WTC11 (cell line): Measurements from ENCODE around the gene HOXC4. TPM values are rescaled to one million over a fixed set of nuclear protein-coding genes. Genes with fewer than 3 reads are reported as not detected.

Experiments used
- ATAC-seq: fragments of 200-7000 bp; cut with Tn5 transposase; 2 replicates; pipeline ENCODE4 v1.10.0; 2021; ENCODE audit warnings: mild to moderate bottlenecking, moderate library complexity
- CTCF ChIA-PET: fragments of 300-600 bp; sonication (Branson Sonifier 250); formaldehyde crosslinking; loops from one replicate; lab custom pipeline; 2021; ENCODE audit warnings: antibody characterized with exemption; lab: Charles Lee
- POLR2A ChIA-PET: fragments of 350-600 bp; sonication (Branson Sonifier 250); formaldehyde crosslinking; loops from one replicate; lab custom pipeline; 2021; ENCODE audit warnings: antibody characterized with exemption; lab: Charles Lee
- DNase-seq: peaks from one replicate; pipeline ENCODE4 v3.0.0; 2021; ENCODE audit warnings: low spot score
- H3K27ac Mint-ChIP-seq: 2 replicates; pipeline ENCODE4 v1.8.0; 2021; ENCODE audit warnings: mixed read lengths
- H3K27me3 Mint-ChIP-seq: 2 replicates; pipeline ENCODE4 v1.8.0; 2021; ENCODE audit warnings: low read depth, mild to moderate bottlenecking, moderate library complexity, mixed read lengths
- H3K36me3 Mint-ChIP-seq: 2 replicates; pipeline ENCODE4 v1.8.0; 2021; ENCODE audit warnings: mixed read lengths
- H3K4me1 Mint-ChIP-seq: 2 replicates; pipeline ENCODE4 v1.8.0; 2022; ENCODE audit warnings: mixed read lengths
- H3K4me3 Mint-ChIP-seq: 2 replicates; pipeline ENCODE4 v1.8.0; 2021; ENCODE audit warnings: mild to moderate bottlenecking, moderate library complexity, mixed read lengths
- H3K9me3 Mint-ChIP-seq: 2 replicates; pipeline ENCODE4 v1.8.0; 2021; ENCODE audit warnings: mixed read lengths
- ARID4B ChIP-seq: sonication (generic); formaldehyde crosslinking; IDR thresholded peaks from 2 replicates; pipeline ENCODE4 v1.8.0; 2023; ENCODE audit warnings: missing genetic modification reagents, mild to moderate bottlenecking, borderline replicate concordance
- E2F1 ChIP-seq: sonication (generic); formaldehyde crosslinking; IDR thresholded peaks from 2 replicates; pipeline ENCODE4 v1.8.0; 2022; ENCODE audit warnings: mild to moderate bottlenecking, missing genetic modification reagents
- E2F5 ChIP-seq: sonication (generic); formaldehyde crosslinking; IDR thresholded peaks from 2 replicates; pipeline ENCODE4 v1.8.1; 2022; ENCODE audit warnings: mild to moderate bottlenecking, moderate library complexity, missing genetic modification reagents
- ETV6 ChIP-seq: sonication (generic); formaldehyde crosslinking; IDR thresholded peaks from 2 replicates; pipeline ENCODE4 v1.8.1; 2022; ENCODE audit warnings: mild to moderate bottlenecking, missing genetic modification reagents
- FOXP1 ChIP-seq: sonication (generic); formaldehyde crosslinking; IDR thresholded peaks from 2 replicates; pipeline ENCODE4 v1.8.0; 2022; ENCODE audit warnings: missing genetic modification reagents, mild to moderate bottlenecking, moderate library complexity, borderline replicate concordance
- IRF1 ChIP-seq: sonication (generic); formaldehyde crosslinking; IDR thresholded peaks from 2 replicates; pipeline ENCODE4 v1.8.0; 2023; ENCODE audit warnings: missing genetic modification reagents
- PRDM15 ChIP-seq: sonication (generic); formaldehyde crosslinking; IDR thresholded peaks from 2 replicates; pipeline ENCODE4 v1.8.0; 2022; ENCODE audit warnings: missing genetic modification reagents
- SMAD4 ChIP-seq: sonication (generic); formaldehyde crosslinking; IDR thresholded peaks from 2 replicates; pipeline ENCODE4 v1.8.0; 2022; ENCODE audit warnings: mild to moderate bottlenecking, missing genetic modification reagents
- TP53 ChIP-seq: sonication (generic); formaldehyde crosslinking; IDR thresholded peaks from 2 replicates; pipeline ENCODE4 v1.8.1; 2023; ENCODE audit warnings: mild to moderate bottlenecking, missing genetic modification reagents
- ZBTB21 ChIP-seq: sonication (generic); formaldehyde crosslinking; IDR thresholded peaks from 2 replicates; pipeline ENCODE4 v1.8.1; 2023; ENCODE audit warnings: mild to moderate bottlenecking, missing genetic modification reagents, borderline replicate concordance
- ZBTB43 ChIP-seq: sonication (generic); formaldehyde crosslinking; IDR thresholded peaks from 2 replicates; pipeline ENCODE4 v1.8.1; 2023; ENCODE audit warnings: mild to moderate bottlenecking, missing genetic modification reagents
- ZNF281 ChIP-seq: sonication (generic); formaldehyde crosslinking; IDR thresholded peaks from 2 replicates; pipeline ENCODE4 v1.8.0; 2023; ENCODE audit warnings: mild to moderate bottlenecking, missing genetic modification reagents
- total RNA-seq: library from RNA; stranded (reverse); gene quantifications from 3 replicates; pipeline ENCODE4 v1.2.3, GENCODE V29; 2021

HOXC4 gene
- total RNA-seq, 1 experiment from 2014 or later: 0.46 TPM

GRCh38 chr12:54051874-54052437 is 1.7 kb upstream of the HOXC4 start:
- ATAC-seq: no peak
- H3K27me3 Mint-ChIP-seq: peaks cover 100% of the 10 kb centered on the region

More at GRCh38 chr12:54051874-54052437, 1.7 kb upstream of the HOXC4 start:
- Mint-ChIP-seq H3K36me3 (no peaks in the 10 kb centered on the region), H3K27ac (no peak overlapping the region), H3K4me3 (peak overlapping the region; percentile 37; the same call in 1 of the 2 replicates), H3K9me3 (no peaks in the 10 kb centered on the region), H3K4me1 (peaks cover 61% of the 10 kb centered on the region)
- DNase-seq: no peak
- ChIA-PET CTCF (interaction anchor here (1.1 to 3.0 kb wide), 11 partner anchors 18 to 295 kb away, joined by 5 to 24 read pairs (median 9); partner anchors contain the start of genes HOXC10 and HOXC5), POLR2A (interaction anchor here (0.7 kb wide), 1 partner anchor 24 kb away, joined by 6 read pairs; no protein-coding TSS in a partner anchor)
- TF ChIP-seq SMAD4 (CRISPR knock-in tag): no peak
- no peak for TF ChIP-seq PRDM15
- TF ChIP-seq FOXP1: no peak
- TF ChIP-seq ZBTB21 (CRISPR knock-in tag): no peak
- no peak for TF ChIP-seq ZBTB43 (CRISPR knock-in tag)
- no peak for TF ChIP-seq ARID4B (CRISPR knock-in tag)
- no peak for TF ChIP-seq IRF1 (CRISPR knock-in tag)
- no peak for TF ChIP-seq ZNF281 (CRISPR knock-in tag)
- no peak for TF ChIP-seq E2F5 (CRISPR knock-in tag)
- TF ChIP-seq TP53: no peak
- no peak for TF ChIP-seq ETV6 (CRISPR knock-in tag)
- no peak for TF ChIP-seq E2F1 (CRISPR knock-in tag)
